IMR-90 (cell line): Measurements from ENCODE around the gene SLC38A8.

Experiments used
- CTCF ChIP-seq: conservative IDR thresholded peaks from 2 replicates; pipeline ENCODE4 v1.5.1; 2012; ENCODE audit warnings: mild to moderate bottlenecking, low read depth, low read length, improper control_type of control experiment
- POLR2A ChIP-seq: IDR thresholded peaks from 2 replicates; pipeline ENCODE4 v1.6.1; 2012; ENCODE audit warnings: mild to moderate bottlenecking, low read depth, low read length
- RAD21 ChIP-seq: IDR thresholded peaks from 2 replicates; pipeline ENCODE4 v1.6.1; 2012; ENCODE audit warnings: low read length, improper control_type of control experiment
- RFX5 ChIP-seq: IDR thresholded peaks from 2 replicates; pipeline ENCODE4 v1.8.0; 2012; ENCODE audit warnings: low read depth, mild to moderate bottlenecking, low read length, moderate library complexity
- SMC3 ChIP-seq: fragments of 150-350 bp; IDR thresholded peaks from 2 replicates; pipeline ENCODE4 v1.6.1; 2016; ENCODE audit warnings: low read depth, mild to moderate bottlenecking, antibody characterized with exemption, low read length, moderate library complexity
- USF2 ChIP-seq: fragments of 150-350 bp; IDR thresholded peaks from 2 replicates; pipeline ENCODE4 v1.6.1; 2017; ENCODE audit warnings: mild to moderate bottlenecking, antibody characterized with exemption, low read length, low read depth

GRCh38 chr16:83960521-83961249 is 81.9 kb downstream of the SLC38A8 start:
- TF ChIP-seq POLR2A, result no peak
- no peak for TF ChIP-seq CTCF
- TF ChIP-seq RAD21, result no peak
- no peak for TF ChIP-seq USF2
- no peak for TF ChIP-seq SMC3
- no peak for TF ChIP-seq RFX5
